Mucosa of descending colon (tissue), 3 donors: ENCODE results near the gene MEIKIN. TPM values are rescaled to one million over a fixed set of nuclear protein-coding genes. Genes with fewer than 3 reads are reported as not detected.
"Not testable (repeated sequence)": the region's sequence is repeated elsewhere in the genome, so short reads cannot be mapped to it uniquely, and the experiment has no call there.

ENCODE experiments used
- ATAC-seq: fragments of 200-7000 bp; cut with Tn5 transposase; one replicate; pipeline ENCODE4 v1.9.1; 2020; ENCODE audit warnings: mild to moderate bottlenecking, moderate library complexity
- DNase-seq, 3 donors: peaks; one replicate each; pipeline ENCODE4 v3.0.0-alpha.2; 2020
- H3K36me3 ChIP-seq: fragments of 200-600 bp; one replicate; pipeline ENCODE4 v1.8.0; 2021; ENCODE audit warnings: low read depth, mild to moderate bottlenecking
- H3K4me1 ChIP-seq: fragments of 200-600 bp; one replicate; pipeline ENCODE4 v1.8.0; 2021; ENCODE audit warnings: low read depth, mild to moderate bottlenecking
- H3K4me3 ChIP-seq: fragments of 200-600 bp; one replicate; pipeline ENCODE4 v1.8.0; 2021; ENCODE audit warnings: mild to moderate bottlenecking
- H3K9me3 ChIP-seq: fragments of 200-600 bp; one replicate; pipeline ENCODE4 v1.8.0; 2021; ENCODE audit warnings: mild to moderate bottlenecking
- CTCF ChIP-seq: fragments of 200-600 bp; IDR thresholded peaks from one replicate; pipeline ENCODE4 v1.8.0; 2022; ENCODE audit warnings: antibody characterized with exemption, mild to moderate bottlenecking
- intact Hi-C, 2 donors: fragments of 100-400 bp; cut with DNase I in 1 of 2; cut with micrococcal nuclease in 1 of 2; formaldehyde crosslinking; loops; one replicate each; pipeline versions ENCODE4 v1.11.0 to v1.11.1; 2022; cut with DNase I, micrococcal nuclease
- total RNA-seq, 3 donors: library from RNA; stranded (reverse); fragmentation: NEBNext Ultra II Directional in 2 of 3; extraction: Animal tissue kit (Norgen Biotek cat#: 25700) in 2 of 3; gene quantifications; one replicate each; pipeline versions ENCODE4 v1.2.1 to v1.2.4, GENCODE V29; 2021 to 2023
- donor health status: DM: no; HTN: no; CAD: no; lungs with moderate emphysema.
- donor health status: DM: no; HTN: no; CAD: no.
- donor health status: DM: no; HTN: yes; CAD: no.

The MEIKIN gene
- total RNA-seq, 3 donors from 2014 or later, result not detected

GRCh38 chr5:131906668-131907067 lies 38.8 kb downstream of the MEIKIN start:
- no peaks in the 10 kb centered on the region for H3K4me1 ChIP-seq
- ATAC-seq (no peak), DNase-seq (no peak)
- H3K9me3 ChIP-seq, result no peaks in the 10 kb centered on the region
- H3K36me3 ChIP-seq, result no peaks in the 10 kb centered on the region
- intact Hi-C loops, result no loop called here
- no peak for TF ChIP-seq CTCF
- no peak overlapping the region for H3K4me3 ChIP-seq

- DNase-seq, H3K36me3 ChIP-seq, H3K9me3 ChIP-seq, intact Hi-C loops, ATAC-seq, H3K4me3 ChIP-seq, H3K4me1 ChIP-seq: not testable (repeated sequence)
Measured at GRCh38 chr5:131902266-131902665, 43.2 kb downstream of the MEIKIN start.

- DNase-seq (no peak), ATAC-seq (no peak)
- H3K4me3 ChIP-seq, result no peak overlapping the region
- no peaks in the 10 kb centered on the region for H3K9me3 ChIP-seq
- H3K36me3 ChIP-seq, result no peaks in the 10 kb centered on the region
- intact Hi-C loops, result no loop called here
- no peaks in the 10 kb centered on the region for H3K4me1 ChIP-seq
- no peak for TF ChIP-seq CTCF
Measured at GRCh38 chr5:131899686-131900085, 45.8 kb downstream of the MEIKIN start.

GRCh38 chr5:131883984-131884383 lies 61.5 kb downstream of the MEIKIN start:
- no peaks in the 10 kb centered on the region for H3K36me3 ChIP-seq
- H3K4me3 ChIP-seq, result no peak overlapping the region
- no peaks in the 10 kb centered on the region for H3K9me3 ChIP-seq
- no peaks in the 10 kb centered on the region for H3K4me1 ChIP-seq
- ATAC-seq (no peak), DNase-seq (no peak)
- intact Hi-C loops, result no loop called here
- TF ChIP-seq CTCF, result no peak

GRCh38 chr5:131879705-131880104 lies 65.8 kb downstream of the MEIKIN start:
- ATAC-seq (no peak), DNase-seq (no peak)
- Histone ChIP-seq H3K36me3 (no peaks in the 10 kb centered on the region), H3K4me1 (no peaks in the 10 kb centered on the region), H3K4me3 (no peak overlapping the region), H3K9me3 (no peaks in the 10 kb centered on the region)
- intact Hi-C loops, result no loop called here
- TF ChIP-seq CTCF, result no peak

GRCh38 chr5:131877873-131878272 lies 67.6 kb downstream of the MEIKIN start:
- DNase-seq (no peak), ATAC-seq (no peak)
- H3K4me3 ChIP-seq, result no peak overlapping the region
- intact Hi-C loops, result no loop called here
- no peak for TF ChIP-seq CTCF
- H3K4me1 ChIP-seq, result no peaks in the 10 kb centered on the region
- H3K36me3 ChIP-seq, result no peaks in the 10 kb centered on the region
- H3K9me3 ChIP-seq, result no peaks in the 10 kb centered on the region

GRCh38 chr5:131871251-131871650 lies 74.2 kb downstream of the MEIKIN start:
- ATAC-seq, H3K36me3 ChIP-seq, H3K4me3 ChIP-seq, H3K9me3 ChIP-seq, H3K4me1 ChIP-seq, intact Hi-C loops, DNase-seq: not testable (repeated sequence)
